ENCODE data around the gene GIMAP2.
"Not testable (repeated sequence)": the region's sequence is repeated elsewhere in the genome, so short reads cannot be mapped to it uniquely, and the experiment has no call there.

GIMAP2 gene

GRCh38 chr7:150678601-150679000 lies 6.9 kb upstream of the GIMAP2 start:
- not testable (repeated sequence) for DNase-seq

DNA sequence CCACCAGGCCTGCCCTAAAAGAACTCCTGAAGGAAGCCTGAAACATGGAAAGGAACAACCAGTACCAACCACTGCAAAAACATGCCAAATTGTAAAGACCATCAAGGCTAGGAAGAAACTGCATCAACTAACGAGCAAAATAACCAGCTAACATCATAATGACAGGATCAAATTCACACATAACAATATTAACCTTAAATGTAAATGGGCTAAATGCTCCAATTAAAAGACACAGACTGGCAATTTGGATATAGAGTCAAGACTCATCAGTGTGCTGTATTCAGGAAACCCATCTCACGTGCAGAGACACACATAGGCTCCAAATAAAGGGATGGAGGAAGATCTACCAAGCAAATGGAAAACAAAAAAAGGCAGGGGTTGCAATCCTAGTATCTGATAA lies 5.1 kb upstream of the GIMAP2 start:
- DNase-seq = not testable (repeated sequence)

DNA sequence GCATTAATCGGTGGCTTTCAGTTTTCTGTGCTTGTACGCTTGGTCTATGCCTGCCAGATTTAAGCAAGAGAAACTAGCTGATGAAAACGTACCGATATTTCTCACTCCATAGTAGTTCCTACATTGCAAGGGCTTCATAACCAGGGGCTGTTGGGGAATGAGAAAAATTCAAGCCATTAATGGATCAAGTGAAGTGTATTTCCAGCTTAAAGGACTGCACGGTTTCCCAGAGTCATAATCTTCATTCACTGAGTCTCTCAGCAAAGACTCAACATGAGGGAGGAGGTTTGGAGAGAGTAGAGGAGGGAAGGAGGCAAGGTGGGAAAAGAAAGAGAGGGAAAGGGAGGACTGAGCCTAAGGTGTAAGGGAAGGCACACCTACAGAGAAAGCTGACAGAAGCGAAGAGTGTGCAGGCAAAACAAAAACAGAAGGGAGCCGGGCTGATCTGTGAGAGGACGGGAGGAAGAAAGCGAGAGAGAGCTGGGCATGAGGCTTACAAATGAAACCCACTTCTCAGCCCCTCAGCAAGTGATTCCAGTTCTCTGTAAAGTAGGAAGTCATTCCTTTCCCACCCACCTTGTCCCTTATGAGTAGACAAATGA lies 625 bp downstream of the GIMAP2 start:
- no peak for DNase-seq

- DNase-seq = no peak
Observed at GRCh38 chr7:150688630-150689029, 3.1 kb downstream of the GIMAP2 start.

GRCh38 chr7:150695654-150696053 lies 10.1 kb downstream of the GIMAP2 start:
- DNase-seq = no peak

GRCh38 chr7:150703209-150703608 lies 17.7 kb downstream of the GIMAP2 start:
- no peak for DNase-seq

- DNase-seq = no peak
Observed at GRCh38 chr7:150715293-150715692, 29.8 kb downstream of the GIMAP2 start.

DNA sequence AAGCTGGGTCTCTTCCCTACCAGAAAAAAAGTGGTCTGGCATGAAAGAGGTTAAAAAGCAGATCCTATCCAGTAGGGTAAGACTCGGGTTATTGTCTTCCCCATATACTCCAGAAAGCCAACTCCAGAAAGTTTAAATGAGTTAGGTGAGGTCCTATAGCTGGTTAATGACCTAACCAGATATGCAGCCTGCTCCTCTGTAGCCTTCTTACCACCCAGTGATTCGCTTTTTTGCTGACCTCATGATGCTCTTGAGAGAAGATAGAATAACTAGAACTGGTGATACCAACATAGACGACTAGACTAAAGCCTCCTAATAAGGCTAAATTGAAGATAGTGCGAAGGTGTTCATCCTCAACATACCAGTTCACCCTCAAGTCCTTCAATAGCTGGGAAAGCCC lies 30.2 kb downstream of the GIMAP2 start:
- DNase-seq = no peak

DNA sequence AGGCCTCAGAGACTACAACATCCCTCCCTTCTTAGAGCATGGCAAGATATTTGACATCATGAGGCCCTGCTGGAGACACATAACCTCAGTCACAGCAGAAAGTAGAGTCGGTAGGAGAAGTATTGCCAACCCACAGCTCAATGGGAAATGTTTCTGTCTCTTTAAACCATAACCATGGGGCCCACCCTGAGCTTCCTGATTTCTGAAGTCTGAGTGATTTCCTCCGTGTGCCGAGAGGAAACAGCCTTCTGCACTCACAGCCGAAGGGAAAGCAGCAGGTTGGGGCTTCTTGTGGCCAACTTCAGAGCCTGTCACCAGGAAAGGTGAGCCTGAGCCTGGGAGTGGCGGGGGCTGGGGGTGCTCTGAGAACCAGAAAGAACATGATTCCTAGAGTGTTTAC lies 30.9 kb downstream of the GIMAP2 start, which contains the start of gene GIMAP1:
TSS of gene GIMAP1 (plus strand) at position 246 of the 400 bp plus-strand sequence. CDS start 2,435 bp downstream, outside the sequence.
- no peak for DNase-seq

DNA sequence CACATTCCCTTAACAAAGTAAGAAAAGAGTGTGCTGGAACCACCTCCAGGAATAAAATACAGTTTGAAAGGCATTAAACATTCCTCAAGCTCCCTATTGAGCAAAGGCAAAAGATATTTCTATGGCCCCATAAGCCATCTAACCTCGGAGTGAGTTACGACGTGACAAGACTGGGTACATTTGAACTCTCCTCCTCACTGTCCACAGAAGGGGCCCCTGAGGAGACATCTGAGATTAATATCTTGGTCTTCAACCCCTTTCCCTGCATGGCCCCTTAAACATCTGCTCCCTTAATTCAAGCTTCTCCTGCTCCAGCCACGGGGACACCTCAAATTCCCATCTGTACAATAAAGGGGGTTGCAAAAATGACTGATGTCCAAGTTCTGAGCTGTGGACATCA lies 31.4 kb downstream of the GIMAP2 start:
- DNase-seq = no peak

GRCh38 chr7:150717814-150718420 lies 32.4 kb downstream of the GIMAP2 start:
- DNase-seq = no peak

- no peak for DNase-seq
Observed at GRCh38 chr7:150719436-150719835, 33.9 kb downstream of the GIMAP2 start.

- no peak for DNase-seq
Observed at GRCh38 chr7:150719960-150720891, 34.7 kb downstream of the GIMAP2 start.

DNA sequence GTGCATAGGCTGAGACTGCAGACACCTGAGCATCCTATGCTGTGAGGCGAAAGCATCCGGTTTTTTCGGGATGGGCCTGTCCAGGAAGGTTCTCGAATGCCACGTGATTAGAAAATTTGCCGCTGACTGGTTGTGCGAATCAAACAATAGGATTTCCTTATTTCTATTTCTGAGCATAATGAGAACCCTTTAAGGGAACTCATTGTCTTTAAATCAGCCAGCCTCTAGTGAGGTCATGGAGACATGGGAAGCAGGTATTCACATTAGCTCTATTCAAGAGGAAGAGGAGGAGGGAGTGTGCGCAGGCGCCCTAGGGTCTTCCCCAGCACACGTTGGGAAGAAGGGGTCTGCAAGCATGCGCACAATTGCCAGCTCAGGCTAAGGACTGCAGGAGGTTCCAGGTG lies 36.5 kb downstream of the GIMAP2 start:
- DNase-seq = no peak

GRCh38 chr7:150722431-150722931 lies 37.0 kb downstream of the GIMAP2 start:
- DNase-seq = no peak

DNA sequence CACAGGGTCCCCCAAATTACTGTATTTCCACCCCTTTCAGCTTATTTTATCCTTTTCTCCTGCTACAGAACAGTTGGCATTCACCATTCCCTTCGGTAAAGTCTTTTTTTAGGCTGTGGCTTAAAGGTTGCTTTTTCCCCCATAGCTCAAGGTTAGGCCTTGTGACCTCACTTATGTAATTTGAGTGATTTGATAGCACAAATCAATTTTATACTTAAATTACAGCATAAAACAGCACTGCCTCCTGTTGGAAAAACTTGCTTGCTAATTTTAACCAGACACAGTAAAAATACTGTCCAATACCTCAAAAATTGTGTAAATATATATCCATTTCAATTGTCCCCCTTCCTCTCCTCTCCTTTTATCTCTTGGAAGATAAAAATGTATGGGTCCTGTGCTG lies 38.0 kb downstream of the GIMAP2 start:
- DNase-seq = no peak

- DNase-seq = no peak
Observed at GRCh38 chr7:150727381-150727780, 41.9 kb downstream of the GIMAP2 start.

DNA sequence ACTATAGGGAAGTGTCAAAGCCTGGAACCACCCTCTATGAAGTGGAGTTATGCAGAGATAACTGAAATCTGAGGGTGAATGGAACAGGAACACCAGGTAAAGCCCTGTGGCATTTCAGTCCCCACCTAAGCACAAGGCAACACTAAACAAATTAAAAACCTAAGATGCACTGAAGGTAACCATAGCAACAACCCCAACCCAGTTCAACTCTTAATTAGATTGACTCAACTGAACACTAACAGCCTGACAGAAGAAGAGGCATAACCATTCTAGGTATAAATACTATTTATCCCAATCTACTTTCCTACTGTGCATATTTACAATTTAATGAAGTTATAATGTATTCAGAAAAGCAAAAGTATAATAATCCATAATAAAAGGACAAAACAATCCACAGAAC lies 42.5 kb downstream of the GIMAP2 start:
- DNase-seq = no peak

GRCh38 chr7:150728609-150729008 lies 43.1 kb downstream of the GIMAP2 start:
- DNase-seq = no peak

DNA sequence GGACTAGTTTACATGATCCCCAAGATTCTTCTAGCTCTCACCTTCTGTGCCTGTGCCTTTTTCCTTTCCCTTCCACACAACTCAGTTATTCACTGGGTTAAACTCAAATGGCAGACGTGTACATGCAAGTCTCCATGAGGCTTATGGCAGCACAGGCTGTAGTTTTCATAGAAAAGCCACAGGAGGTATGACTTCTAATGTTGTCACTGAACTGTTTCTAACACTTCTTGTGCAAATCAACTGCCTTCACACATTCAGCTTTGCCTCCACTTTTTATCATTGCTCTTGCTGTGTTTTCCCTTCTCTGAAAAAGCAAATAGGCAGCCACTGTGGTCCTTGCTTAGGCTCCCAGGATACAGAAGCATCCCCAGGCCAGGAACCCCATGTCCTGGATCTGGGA lies 46.4 kb downstream of the GIMAP2 start:
- no peak for DNase-seq

- no peak for DNase-seq
Observed at GRCh38 chr7:150732786-150733481, 47.4 kb downstream of the GIMAP2 start.

- DNase-seq = no peak
Observed at GRCh38 chr7:150733482-150734095, 48.1 kb downstream of the GIMAP2 start.
